ENCODE data around the gene MOGAT2.

GRCh38 chr11:75773595-75774353 is 56.1 kb downstream of the MOGAT2 start:
- TF ChIP-seq CTCF (conservative IDR thresholded peaks at IDR 0.05; ENCODE audit: low read depth, low read length), result no peak
- no peak for TF ChIP-seq RCOR1 (IDR thresholded peaks at IDR 0.05; ENCODE audit: insufficient replicate concordance, low read length)
